Natural killer cell treated with Interleukin-12 subunit alpha and Interleukin-12 subunit beta and Interleukin-15 and Interleukin-18, amount 100 ng/mL, for 72 hours (primary cell): ENCODE results near the gene PRPSAP1. TPM values are rescaled to one million over a fixed set of nuclear protein-coding genes. Genes with fewer than 3 reads are reported as not detected.
"Not testable (repeated sequence)": the region's sequence is repeated elsewhere in the genome, so short reads cannot be mapped to it uniquely, and the experiment has no call there.

Experiments used
- ATAC-seq, 2 donors: fragments of 150-1000 bp; cut with Tn5 transposase in 1 of 2; sonication (Bioruptor Pico), chemical (Tn5 transposase) in 1 of 2; 2 replicates each; pipeline ENCODE4 v1.10.0; 2021
- DNase-seq: peaks from one replicate; pipeline ENCODE4 v3.0.0; 2022; ENCODE audit warnings: low spot score
- H3K27ac Mint-ChIP-seq, 2 donors: 1 replicate in 1 of 2; 2 replicates in 1 of 2; pipeline ENCODE4 v1.8.0; 2022; ENCODE audit warnings: mixed read lengths in 2 of 2, mild to moderate bottlenecking in 1 of 2, moderate library complexity in 1 of 2
- H3K27me3 Mint-ChIP-seq, 2 donors: 1 replicate in 1 of 2; 2 replicates in 1 of 2; pipeline ENCODE4 v1.8.0; 2022; ENCODE audit warnings: mixed read lengths in 2 of 2
- H3K36me3 Mint-ChIP-seq: one replicate; pipeline ENCODE4 v1.8.0; 2022; ENCODE audit warnings: mixed read lengths
- H3K4me1 Mint-ChIP-seq, 2 donors: 1 replicate in 1 of 2; 2 replicates in 1 of 2; pipeline ENCODE4 v1.8.0; 2022; ENCODE audit warnings: low read depth in 2 of 2, mixed read lengths in 2 of 2, mild to moderate bottlenecking in 1 of 2
- H3K4me3 Mint-ChIP-seq: one replicate; pipeline ENCODE4 v1.8.0; 2022; ENCODE audit warnings: mixed read lengths
- H3K9me3 Mint-ChIP-seq: 2 replicates; pipeline ENCODE4 v1.8.0; 2022; ENCODE audit warnings: mixed read lengths
- total RNA-seq, 2 donors: library from RNA; stranded (reverse); gene quantifications; one replicate each; pipeline ENCODE4 v1.2.3, GENCODE V29; 2022

Gene PRPSAP1
- total RNA-seq, 2 donors from 2014 or later = 45.0 to 57.4 TPM

DNA sequence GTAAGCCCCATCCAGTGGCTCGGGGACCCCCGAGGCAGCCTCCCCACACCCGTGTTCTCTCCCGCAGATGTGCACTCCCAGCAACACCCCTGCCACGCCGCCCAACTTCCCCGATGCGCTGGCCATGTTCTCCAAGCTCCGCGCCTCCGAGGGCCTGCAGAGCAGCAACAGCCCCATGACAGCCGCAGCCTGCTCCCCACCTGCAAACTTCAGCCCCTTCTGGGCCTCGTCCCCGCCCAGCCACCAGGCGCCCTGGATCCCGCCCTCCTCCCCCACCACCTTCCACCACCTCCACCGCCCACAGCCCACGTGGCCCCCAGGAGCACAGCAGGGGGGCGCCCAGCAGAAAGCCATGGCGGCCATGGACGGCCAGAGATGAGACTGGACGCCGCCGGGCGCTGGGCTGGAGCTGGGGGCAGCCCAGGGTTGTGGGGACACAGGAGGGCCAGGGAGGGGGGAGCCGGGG is 83.6 kb downstream of the PRPSAP1 start:
- peak overlapping the region; percentile 92 for H3K4me3 Mint-ChIP-seq
- no peaks in the 10 kb centered on the region for H3K27me3 Mint-ChIP-seq
- DNase-seq = no peak
- no peak for ATAC-seq
- peaks cover 7% of the 10 kb centered on the region for H3K36me3 Mint-ChIP-seq
- H3K4me1 Mint-ChIP-seq = peaks cover 33 to 39% of the 10 kb centered on the region in 2 donors
- H3K27ac Mint-ChIP-seq = peak overlapping the region; percentile 97 to 99
- H3K9me3 Mint-ChIP-seq = no peaks in the 10 kb centered on the region

- H3K9me3 Mint-ChIP-seq = no peaks in the 10 kb centered on the region
Observed at GRCh38 chr17:76268991-76269981, 84.4 kb downstream of the PRPSAP1 start.

GRCh38 chr17:76268015-76268749 is 85.5 kb downstream of the PRPSAP1 start:
- H3K4me3 Mint-ChIP-seq = peak overlapping the region; percentile 92
- peaks cover 7% of the 10 kb centered on the region for H3K36me3 Mint-ChIP-seq
- H3K4me1 Mint-ChIP-seq = peaks cover 43 to 45% of the 10 kb centered on the region in 2 donors
- H3K27me3 Mint-ChIP-seq = no peaks in the 10 kb centered on the region
- no peaks in the 10 kb centered on the region for H3K9me3 Mint-ChIP-seq
- peak overlapping the region; percentile 97 to 99 for H3K27ac Mint-ChIP-seq
- DNase-seq (no peak), ATAC-seq (peak in 1 of 2 donors; percentile 0)

More at GRCh38 chr17:76268991-76269981, 84.4 kb downstream of the PRPSAP1 start:
- no peaks in the 10 kb centered on the region for H3K27me3 Mint-ChIP-seq
- peak overlapping the region; percentile 92 for H3K4me3 Mint-ChIP-seq
- DNase-seq = no peak
- ATAC-seq = no peak
- peaks cover 37 to 39% of the 10 kb centered on the region in 2 donors for H3K4me1 Mint-ChIP-seq
- H3K36me3 Mint-ChIP-seq = peaks cover 7% of the 10 kb centered on the region
- peak overlapping the region; percentile 97 to 99 for H3K27ac Mint-ChIP-seq

DNA sequence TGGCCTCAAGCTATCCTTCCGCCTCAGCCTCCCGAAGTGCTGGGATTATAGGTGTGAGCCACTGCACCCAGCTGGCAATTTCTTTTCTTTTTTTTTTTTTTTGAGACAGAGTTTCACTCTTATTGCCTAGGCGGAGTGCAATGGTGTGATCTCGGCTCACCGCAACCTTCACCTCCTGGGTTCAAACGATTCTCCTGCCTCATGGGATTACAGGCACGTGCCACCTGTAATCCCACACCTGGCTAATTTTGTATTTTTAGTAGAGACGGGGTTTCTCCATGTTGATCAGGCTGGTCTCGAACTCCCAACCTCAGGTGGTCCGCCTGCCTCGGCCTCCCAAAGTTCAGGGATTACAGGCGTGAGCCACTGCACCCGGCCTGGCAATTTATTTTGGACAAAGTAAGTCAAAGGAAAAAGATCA is 86.1 kb downstream of the PRPSAP1 start:
- ATAC-seq, DNase-seq, H3K36me3 Mint-ChIP-seq, H3K27me3 Mint-ChIP-seq, H3K9me3 Mint-ChIP-seq: not testable (repeated sequence)
- peaks cover 49 to 51% of the 10 kb centered on the region in 2 donors for H3K4me1 Mint-ChIP-seq
- H3K4me3 Mint-ChIP-seq = peak overlapping the region; percentile 92
- H3K27ac Mint-ChIP-seq = peak overlapping the region; percentile 97 to 99

GRCh38 chr17:76267051-76267576 is 86.6 kb downstream of the PRPSAP1 start:
- ATAC-seq (no peak), DNase-seq (no peak)
- peak overlapping the region; percentile 97 to 99 for H3K27ac Mint-ChIP-seq
- no peaks in the 10 kb centered on the region for H3K27me3 Mint-ChIP-seq
- H3K4me1 Mint-ChIP-seq = peaks cover 52 to 54% of the 10 kb centered on the region in 2 donors
- H3K36me3 Mint-ChIP-seq = peaks cover 7% of the 10 kb centered on the region
- H3K9me3 Mint-ChIP-seq = no peaks in the 10 kb centered on the region
- H3K4me3 Mint-ChIP-seq = peak overlapping the region; percentile 92

DNA sequence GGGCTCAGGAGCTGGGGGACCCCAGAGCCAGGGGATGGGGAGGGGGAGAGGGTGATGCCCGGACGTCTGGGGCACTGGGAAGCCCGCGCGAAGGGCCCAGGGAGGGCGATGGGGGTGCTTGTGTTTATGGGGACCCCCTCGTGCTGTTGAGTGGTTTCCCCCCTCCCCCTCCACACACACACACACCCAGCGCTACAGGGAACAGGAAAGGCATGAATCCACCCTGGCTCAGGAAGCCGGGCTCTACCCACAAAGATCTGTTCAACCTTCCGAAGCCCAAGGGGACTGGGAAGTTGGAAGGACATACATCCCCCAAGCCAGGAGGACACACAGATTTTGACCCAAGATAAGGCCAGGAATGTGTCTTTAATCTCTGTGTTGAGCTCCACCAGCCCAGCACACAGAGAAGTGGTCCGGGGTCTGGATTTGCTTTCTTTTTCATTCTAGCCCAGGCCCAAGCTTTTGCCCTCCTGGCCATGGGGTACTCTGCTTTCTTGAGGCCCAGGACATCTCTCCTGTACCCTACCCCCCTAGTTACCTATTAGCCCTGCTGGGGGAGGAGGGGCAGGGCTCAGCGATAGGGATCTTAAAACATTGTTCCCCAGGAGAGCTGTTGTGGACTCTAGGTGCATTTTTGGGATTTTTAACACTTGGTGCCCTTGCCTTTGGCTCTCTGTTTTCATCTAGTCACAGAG is 87.3 kb downstream of the PRPSAP1 start:
- Mint-ChIP-seq H3K36me3 (peaks cover 7% of the 10 kb centered on the region), H3K4me3 (peak overlapping the region; percentile 92), H3K9me3 (no peaks in the 10 kb centered on the region), H3K27me3 (no peaks in the 10 kb centered on the region), H3K27ac (peak overlapping the region; percentile 97 to 99), H3K4me1 (peaks cover 59 to 61% of the 10 kb centered on the region in 2 donors)
- ATAC-seq = no peak
- no peak for DNase-seq

- Mint-ChIP-seq H3K27ac (peak overlapping the region; percentile 97 to 99), H3K9me3 (no peaks in the 10 kb centered on the region), H3K4me1 (peaks cover 54 to 57% of the 10 kb centered on the region in 2 donors), H3K27me3 (no peaks in the 10 kb centered on the region), H3K36me3 (peaks cover 7% of the 10 kb centered on the region), H3K4me3 (peak overlapping the region; percentile 92)
- ATAC-seq (no peak), DNase-seq (no peak)
Observed at GRCh38 chr17:76265624-76266243, 88.0 kb downstream of the PRPSAP1 start.

DNA sequence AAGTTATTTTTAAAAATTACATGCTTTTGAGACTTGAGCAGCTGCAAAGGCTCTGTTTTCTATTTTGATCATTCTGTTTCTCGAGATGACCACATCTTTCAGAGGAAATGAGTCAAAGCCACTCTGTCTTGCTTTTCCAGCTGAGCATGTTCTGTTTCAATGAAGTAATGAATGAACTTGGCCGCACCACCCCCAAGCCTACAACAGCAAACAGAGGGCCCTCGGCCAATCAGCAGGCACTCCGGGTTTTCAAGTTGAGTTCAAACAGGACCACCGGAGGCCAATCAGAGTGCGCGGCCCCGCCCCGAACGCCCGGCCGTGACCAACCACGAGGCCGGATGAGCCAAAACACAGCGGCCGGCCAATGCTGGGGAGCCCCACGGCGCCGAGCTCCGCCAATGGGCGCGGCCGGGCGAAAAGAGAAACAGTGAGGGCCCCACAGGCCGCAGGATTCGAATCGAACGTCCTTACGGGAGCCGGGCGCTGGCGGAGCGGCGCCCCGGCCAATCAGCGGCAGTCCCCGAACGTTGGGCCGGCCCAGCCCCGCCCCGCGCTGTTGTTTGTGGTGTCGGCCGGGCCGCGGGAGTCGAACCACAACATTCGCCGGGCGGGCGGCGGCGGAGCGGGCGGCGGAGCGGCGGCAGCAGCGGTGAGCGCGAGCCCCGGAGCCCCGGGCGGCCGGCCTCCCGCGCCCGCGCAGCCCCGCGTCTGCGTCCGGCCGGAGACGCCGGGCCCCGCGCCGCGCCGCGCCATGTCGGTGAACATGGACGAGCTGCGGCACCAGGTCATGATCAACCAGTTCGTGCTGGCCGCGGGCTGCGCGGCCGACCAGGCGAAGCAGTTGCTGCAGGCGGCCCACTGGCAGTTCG is 88.7 kb downstream of the PRPSAP1 start, which contains the start of gene UBALD2:
UBALD2 (plus strand) TSS at position 594 of the 869 bp plus-strand sequence; CDS start at position 752, 158 bp downstream.
- peaks cover 7% of the 10 kb centered on the region for H3K36me3 Mint-ChIP-seq
- peaks cover 53 to 56% of the 10 kb centered on the region in 2 donors for H3K4me1 Mint-ChIP-seq
- no peaks in the 10 kb centered on the region for H3K27me3 Mint-ChIP-seq
- H3K27ac Mint-ChIP-seq = peak within 1 kb of the TSS; percentile 97 to 100
- H3K9me3 Mint-ChIP-seq = no peaks in the 10 kb centered on the region
- ATAC-seq (peak; percentile 90 to 93), DNase-seq (peak; percentile 100)
- peak within 1 kb of the TSS; percentile 92 for H3K4me3 Mint-ChIP-seq

DNA sequence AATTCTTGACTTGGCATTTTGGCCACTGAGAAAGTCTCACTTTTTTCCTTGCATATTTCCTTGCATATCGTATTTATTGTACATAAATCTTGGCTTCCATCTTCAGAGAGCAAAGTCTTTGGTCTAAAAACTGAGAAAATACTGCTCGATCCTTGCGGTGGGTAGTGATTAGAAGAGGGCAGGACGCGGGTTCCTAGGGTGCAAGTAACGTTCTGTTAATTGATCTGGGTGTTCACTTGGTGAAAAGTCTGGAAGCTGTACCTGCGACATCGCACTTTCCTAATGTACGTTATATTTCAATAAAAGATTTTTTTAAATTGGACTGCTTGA is 89.3 kb downstream of the PRPSAP1 start:
- no peak for DNase-seq
- peaks cover 47 to 50% of the 10 kb centered on the region in 2 donors for H3K4me1 Mint-ChIP-seq
- peak overlapping the region; percentile 84 for H3K4me3 Mint-ChIP-seq

GRCh38 chr17:76263896-76264295 is 89.8 kb downstream of the PRPSAP1 start:
- Mint-ChIP-seq H3K9me3 (no peaks in the 10 kb centered on the region), H3K4me1 (peaks cover 42 to 45% of the 10 kb centered on the region in 2 donors), H3K27me3 (no peaks in the 10 kb centered on the region), H3K27ac (peak overlapping the region; percentile 97 to 100), H3K36me3 (peaks cover 7% of the 10 kb centered on the region), H3K4me3 (peak overlapping the region; percentile 84)
- ATAC-seq (no peak), DNase-seq (no peak)

More for the DNA sequence above, 89.3 kb downstream of the PRPSAP1 start:
- H3K9me3 Mint-ChIP-seq = no peaks in the 10 kb centered on the region
- ATAC-seq = peak in 1 of 2 donors; percentile 0
- peak overlapping the region; percentile 97 to 100 for H3K27ac Mint-ChIP-seq
- no peaks in the 10 kb centered on the region for H3K27me3 Mint-ChIP-seq
- H3K36me3 Mint-ChIP-seq = peaks cover 7% of the 10 kb centered on the region

DNA sequence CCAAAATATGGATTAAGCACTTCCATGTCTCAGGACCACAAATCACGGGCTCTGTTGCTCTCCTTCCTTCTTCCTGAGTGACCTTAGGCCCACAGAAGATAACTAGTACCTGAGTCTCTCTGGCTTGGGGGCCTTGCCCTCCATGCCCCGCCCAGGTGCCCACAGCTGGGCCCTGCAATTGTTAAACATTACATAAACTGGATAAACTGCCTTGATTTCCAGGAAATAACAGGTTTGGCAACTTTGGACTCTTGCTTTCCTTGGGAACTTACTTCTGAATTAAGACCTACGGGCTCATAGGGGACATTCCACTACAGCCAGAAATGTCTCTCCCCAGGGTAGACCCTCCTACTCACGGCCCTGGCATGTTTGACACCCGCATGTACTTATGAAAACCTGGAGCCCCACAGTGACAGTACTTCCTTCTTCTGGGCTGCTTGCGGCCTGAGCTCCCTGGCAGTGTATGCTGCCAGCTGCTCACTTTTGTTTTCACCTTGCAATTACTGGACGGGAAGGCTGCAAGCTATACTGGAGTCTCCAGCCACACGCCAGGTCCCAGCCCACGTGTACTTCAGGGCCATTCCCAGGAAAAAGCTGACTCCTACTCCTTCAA is 90.9 kb downstream of the PRPSAP1 start:
- H3K36me3 Mint-ChIP-seq = peaks cover 3% of the 10 kb centered on the region

More for the DNA sequence above, 90.9 kb downstream of the PRPSAP1 start:
- ATAC-seq (peak; percentile 5 to 11), DNase-seq (peak; percentile 82)
- Mint-ChIP-seq H3K4me1 (peaks cover 35 to 38% of the 10 kb centered on the region in 2 donors), H3K27ac (peak overlapping the region; percentile 97 to 100), H3K4me3 (peak overlapping the region; percentile 84), H3K27me3 (no peaks in the 10 kb centered on the region), H3K9me3 (no peaks in the 10 kb centered on the region)
